Measurements from ENCODE around the gene GORASP2. TPM values are rescaled to one million over a fixed set of nuclear protein-coding genes. Genes with fewer than 3 reads are reported as not detected.
A peak's percentile ranks its signal among the peaks of the same experiment; 100 is the strongest.

The GORASP2 gene
- total RNA-seq, 1 donor from 2014 or later = 77.7 TPM

DNA sequence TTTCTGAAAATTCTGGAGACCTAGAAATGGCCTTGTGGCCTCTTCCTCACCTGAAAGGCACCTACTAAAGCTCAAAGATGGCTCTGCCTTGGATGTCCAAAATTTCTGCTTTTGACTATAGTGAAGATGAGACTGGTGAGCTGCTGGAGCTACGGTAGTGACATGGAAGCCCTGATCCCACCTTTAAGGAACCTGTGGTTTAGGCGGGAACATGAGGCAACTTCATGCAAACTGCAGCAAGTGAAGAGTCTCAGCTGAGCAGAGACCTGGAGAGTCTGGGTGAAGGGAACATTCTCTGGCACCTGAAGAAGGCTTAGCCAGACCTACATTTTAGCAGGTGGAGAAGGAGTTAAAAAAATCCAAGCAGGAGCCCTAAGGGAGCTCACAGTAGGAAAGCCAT lies 40.0 kb downstream of the GORASP2 start:
- H3K4me1 Mint-ChIP-seq (ENCODE audit: unreplicated experiment) = peaks cover 8% of the 10 kb centered on the region
- no peaks in the 10 kb centered on the region for H3K27me3 Mint-ChIP-seq
- H3K4me3 Mint-ChIP-seq = no peak overlapping the region
- TF ChIP-seq, protein P1, sequence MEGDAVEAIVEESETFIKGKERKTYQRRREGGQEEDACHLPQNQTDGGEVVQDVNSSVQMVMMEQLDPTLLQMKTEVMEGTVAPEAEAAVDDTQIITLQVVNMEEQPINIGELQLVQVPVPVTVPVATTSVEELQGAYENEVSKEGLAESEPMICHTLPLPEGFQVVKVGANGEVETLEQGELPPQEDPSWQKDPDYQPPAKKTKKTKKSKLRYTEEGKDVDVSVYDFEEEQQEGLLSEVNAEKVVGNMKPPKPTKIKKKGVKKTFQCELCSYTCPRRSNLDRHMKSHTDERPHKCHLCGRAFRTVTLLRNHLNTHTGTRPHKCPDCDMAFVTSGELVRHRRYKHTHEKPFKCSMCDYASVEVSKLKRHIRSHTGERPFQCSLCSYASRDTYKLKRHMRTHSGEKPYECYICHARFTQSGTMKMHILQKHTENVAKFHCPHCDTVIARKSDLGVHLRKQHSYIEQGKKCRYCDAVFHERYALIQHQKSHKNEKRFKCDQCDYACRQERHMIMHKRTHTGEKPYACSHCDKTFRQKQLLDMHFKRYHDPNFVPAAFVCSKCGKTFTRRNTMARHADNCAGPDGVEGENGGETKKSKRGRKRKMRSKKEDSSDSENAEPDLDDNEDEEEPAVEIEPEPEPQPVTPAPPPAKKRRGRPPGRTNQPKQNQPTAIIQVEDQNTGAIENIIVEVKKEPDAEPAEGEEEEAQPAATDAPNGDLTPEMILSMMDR (conservative IDR thresholded peaks at IDR 0.05) = no peak
- peaks cover 14% of the 10 kb centered on the region for H3K36me3 Mint-ChIP-seq
- no peak for DNase-seq (ENCODE audit: extremely low spot score, unreplicated experiment)
- H3K27ac Mint-ChIP-seq = no peak overlapping the region
- H3K9me3 Mint-ChIP-seq = no peaks in the 10 kb centered on the region

DNA sequence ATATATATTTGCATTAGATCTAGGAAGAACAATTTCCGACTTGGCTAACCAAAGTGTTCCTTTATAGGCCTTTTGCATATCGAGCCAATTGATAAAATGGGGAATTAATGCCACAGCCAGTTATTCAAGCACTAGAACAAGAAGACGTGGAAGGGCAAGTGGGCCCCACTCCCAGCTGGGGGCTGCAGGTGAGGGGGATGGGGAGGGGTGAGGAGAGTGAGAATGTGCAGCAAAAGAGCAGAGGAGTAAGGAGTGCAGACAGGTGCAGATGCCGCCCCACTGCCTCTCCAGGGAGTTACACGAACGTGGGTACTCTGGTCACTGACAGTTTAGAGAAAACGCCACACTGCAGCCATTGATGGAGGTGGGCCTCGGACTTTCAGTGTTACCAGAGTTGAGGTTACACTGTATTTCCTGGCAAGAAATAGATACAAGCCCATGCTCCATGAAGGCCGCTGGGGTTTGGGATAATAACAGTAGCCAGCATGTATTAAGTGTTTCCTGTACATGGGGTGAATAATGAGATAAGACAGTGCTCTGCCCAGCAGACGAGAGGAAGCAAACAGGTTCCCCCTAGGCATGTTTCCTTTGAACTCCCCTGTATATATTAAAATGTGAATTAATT lies 40.9 kb downstream of the GORASP2 start:
- Mint-ChIP-seq H3K9me3 (no peaks in the 10 kb centered on the region), H3K4me3 (no peak overlapping the region), H3K4me1 (ENCODE audit: unreplicated experiment) (peaks cover 8% of the 10 kb centered on the region), H3K36me3 (peaks cover 12% of the 10 kb centered on the region), H3K27me3 (peaks cover 4% of the 10 kb centered on the region), H3K27ac (no peak overlapping the region)
- no peak for DNase-seq (ENCODE audit: extremely low spot score, unreplicated experiment)
- TF ChIP-seq, protein P1 (conservative IDR thresholded peaks at IDR 0.05) = no peak

DNA sequence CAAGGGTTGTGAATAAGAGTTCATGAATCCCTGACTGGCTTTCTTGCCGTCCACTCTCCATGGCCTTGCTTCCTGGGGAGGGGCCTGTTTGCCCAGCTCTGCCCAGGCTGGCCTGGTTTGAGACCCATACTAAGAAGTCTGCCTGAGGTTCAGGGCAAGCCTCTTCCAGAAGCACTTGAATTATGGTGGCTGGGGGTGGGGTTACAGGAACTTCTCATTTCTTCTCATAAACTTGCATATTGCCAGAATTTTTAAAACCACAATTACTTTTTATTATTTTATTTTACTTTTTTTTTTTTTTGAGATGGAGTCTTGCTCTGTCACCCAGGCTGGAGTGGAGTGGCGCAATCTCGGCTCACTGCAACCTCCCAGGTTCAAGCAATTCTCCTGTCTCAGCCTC lies 42.0 kb downstream of the GORASP2 start:
- Mint-ChIP-seq H3K4me1 (ENCODE audit: unreplicated experiment) (peaks cover 8% of the 10 kb centered on the region), H3K27me3 (peaks cover 4% of the 10 kb centered on the region), H3K36me3 (peaks cover 5% of the 10 kb centered on the region), H3K4me3 (no peak overlapping the region), H3K27ac (no peak overlapping the region), H3K9me3 (no peaks in the 10 kb centered on the region)
- DNase-seq (ENCODE audit: extremely low spot score, unreplicated experiment) = no peak
- TF ChIP-seq, protein P1 (conservative IDR thresholded peaks at IDR 0.05) = no peak

DNA sequence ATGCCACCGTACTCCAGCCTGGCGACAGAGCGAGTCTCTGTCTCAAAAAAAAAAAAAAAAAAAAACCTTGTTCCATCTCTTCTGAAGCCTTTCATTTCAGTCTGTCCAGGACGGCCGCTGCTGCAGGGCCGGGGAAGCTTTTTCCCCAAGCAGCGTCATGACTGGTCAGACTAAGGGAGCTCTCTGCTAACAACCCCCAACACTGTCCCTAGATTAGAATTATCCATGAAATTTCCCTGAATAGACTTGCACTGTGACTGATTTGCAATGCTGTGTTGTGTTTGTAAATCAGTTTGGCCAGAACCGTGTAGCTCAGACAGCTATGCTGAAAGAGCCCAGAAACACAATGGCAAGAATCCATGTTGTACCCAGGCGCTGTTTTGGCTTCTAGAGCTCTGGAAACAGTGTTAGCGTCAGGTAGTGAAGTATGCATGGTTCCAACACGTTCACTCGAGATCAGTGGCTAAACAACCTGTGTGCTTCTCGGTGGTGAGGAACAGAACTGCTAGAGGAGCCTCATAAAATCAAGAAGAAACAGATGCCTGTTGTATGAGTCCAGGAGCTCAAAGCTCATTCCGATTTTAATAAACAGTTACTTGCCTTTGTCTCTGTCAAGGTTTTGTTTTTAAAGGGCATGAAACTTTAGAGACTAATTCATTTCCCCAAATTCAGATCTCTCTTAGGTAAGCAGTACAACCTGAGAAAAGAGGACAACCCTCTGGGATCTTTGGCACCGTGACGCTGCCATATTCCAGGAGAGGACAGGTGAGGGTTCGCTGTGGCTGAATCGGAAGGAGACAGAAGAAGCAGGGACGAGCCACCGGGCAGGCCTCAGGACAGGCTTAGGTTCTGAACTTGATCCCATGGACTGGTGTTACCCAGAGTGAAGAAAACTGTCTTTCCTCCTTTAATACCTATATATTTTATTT lies 43.5 kb downstream of the GORASP2 start:
- Mint-ChIP-seq H3K4me1 (ENCODE audit: unreplicated experiment) (peaks cover 8% of the 10 kb centered on the region), H3K4me3 (peak overlapping the region; percentile 80), H3K9me3 (no peaks in the 10 kb centered on the region), H3K36me3 (no peaks in the 10 kb centered on the region), H3K27ac (peak overlapping the region; percentile 68), H3K27me3 (peaks cover 4% of the 10 kb centered on the region)
- TF ChIP-seq, protein P1 (conservative IDR thresholded peaks at IDR 0.05) = no peak
- no peak for DNase-seq (ENCODE audit: extremely low spot score, unreplicated experiment)

DNA sequence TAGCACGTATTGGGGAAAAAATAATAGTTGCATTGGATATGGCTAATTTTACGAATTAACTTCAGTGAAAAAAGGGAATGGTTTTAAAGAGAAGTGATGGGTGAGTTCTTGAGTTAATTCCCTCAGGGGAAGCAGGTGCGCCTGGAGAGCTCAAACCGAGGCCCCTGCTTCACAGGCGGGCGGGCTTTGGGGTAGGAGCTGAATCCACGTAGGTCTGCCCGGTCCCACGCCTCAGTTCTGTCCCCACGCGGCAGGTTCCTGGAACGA lies 44.1 kb downstream of the GORASP2 start:
- Mint-ChIP-seq H3K27ac (peak overlapping the region; percentile 68), H3K4me1 (ENCODE audit: unreplicated experiment) (peaks cover 8% of the 10 kb centered on the region), H3K9me3 (no peaks in the 10 kb centered on the region), H3K27me3 (peaks cover 4% of the 10 kb centered on the region), H3K4me3 (peak overlapping the region; percentile 80), H3K36me3 (no peaks in the 10 kb centered on the region)
- TF ChIP-seq, protein P1 (conservative IDR thresholded peaks at IDR 0.05) = no peak
- no peak for DNase-seq (ENCODE audit: extremely low spot score, unreplicated experiment)

Data from type B pancreatic cell (in vitro differentiated cells).